Stimulated activated CD4-positive, alpha-beta T cell treated with anti-CD3 and anti-CD28 coated beads, TNF-alpha, amount 100 ng/mL, for 24 hours (primary cell): ENCODE data around the gene FOXJ3.

Source experiments
- DNase-seq, 3 experiments: peaks; one replicate each; pipeline ENCODE4 v3.0.0-alpha.2; 2020; ENCODE audit warnings: low read depth in 3 of 3

Gene FOXJ3

GRCh38 chr1:42311138-42311537 lies 23.9 kb downstream of the FOXJ3 start:
- DNase-seq, result no peak

GRCh38 chr1:42306977-42307376 lies 28.1 kb downstream of the FOXJ3 start:
- no peak for DNase-seq

GRCh38 chr1:42305639-42306038 lies 29.4 kb downstream of the FOXJ3 start:
- DNase-seq, result no peak

GRCh38 chr1:42302034-42302433 lies 33.0 kb downstream of the FOXJ3 start:
- no peak for DNase-seq

- no peak for DNase-seq
Observed at GRCh38 chr1:42298520-42298919, 36.5 kb downstream of the FOXJ3 start.

- no peak for DNase-seq
Observed at GRCh38 chr1:42295816-42296215, 39.2 kb downstream of the FOXJ3 start.

- no peak for DNase-seq
Observed at GRCh38 chr1:42290130-42290529, 44.9 kb downstream of the FOXJ3 start.

GRCh38 chr1:42288311-42288985 lies 46.6 kb downstream of the FOXJ3 start:
- DNase-seq, result no peak

GRCh38 chr1:42282867-42283583 lies 52.0 kb downstream of the FOXJ3 start:
- no peak for DNase-seq

GRCh38 chr1:42282024-42282579 lies 52.9 kb downstream of the FOXJ3 start:
- no peak for DNase-seq

- no peak for DNase-seq
Observed at GRCh38 chr1:42280821-42281220, 54.2 kb downstream of the FOXJ3 start.

- DNase-seq, result no peak
Observed at GRCh38 chr1:42279055-42279454, 56.0 kb downstream of the FOXJ3 start.

GRCh38 chr1:42272920-42273319 lies 62.1 kb downstream of the FOXJ3 start:
- DNase-seq, result no peak

GRCh38 chr1:42267904-42268303 lies 67.1 kb downstream of the FOXJ3 start:
- no peak for DNase-seq

GRCh38 chr1:42266253-42267135 lies 68.5 kb downstream of the FOXJ3 start:
- DNase-seq, result no peak

- DNase-seq, result no peak
Observed at GRCh38 chr1:42264511-42265190, 70.4 kb downstream of the FOXJ3 start.

GRCh38 chr1:42263019-42263418 lies 72.0 kb downstream of the FOXJ3 start:
- no peak for DNase-seq

- DNase-seq, result no peak
Observed at GRCh38 chr1:42260376-42261070, 74.5 kb downstream of the FOXJ3 start.

- DNase-seq, result no peak
Observed at GRCh38 chr1:42259739-42260064, 75.3 kb downstream of the FOXJ3 start.

GRCh38 chr1:42259059-42259738 lies 75.8 kb downstream of the FOXJ3 start:
- DNase-seq, result no peak

- no peak for DNase-seq
Observed at GRCh38 chr1:42258218-42258617, 76.8 kb downstream of the FOXJ3 start.
